Endothelial cell of umbilical vein (primary cell): ENCODE results near the gene POR. TPM values are rescaled to one million over a fixed set of nuclear protein-coding genes. Genes with fewer than 3 reads are reported as not detected.

Experiments used
- BruUV-seq: library from RNA; stranded (reverse); fragments of 400-500 nt; replicated peaks from 2 replicates; lab custom pipeline; 2021; lab: Mats Ljungman, UMichigan
- CTCF ChIA-PET: fragments of 300-600, 350-600 bp; sonication (Branson Sonifier 250); formaldehyde crosslinking; loops from one replicate; lab custom pipeline; 2021; ENCODE audit warnings: antibody characterized with exemption, inconsistent platforms; lab: Charles Lee
- POLR2A ChIA-PET: fragments of 300-600, 350-600 bp; sonication (Branson Sonifier 250); formaldehyde crosslinking; loops from one replicate; lab custom pipeline; 2021; ENCODE audit warnings: antibody characterized with exemption, inconsistent platforms; lab: Charles Lee
- DNase-seq: peaks from one replicate; pipeline ENCODE4 v3.0.0-alpha.2; 2011; ENCODE audit warnings: low read depth, low spot score
- FAIRE-seq: peaks from 2 replicates; lab custom pipeline; 2011; peaks lifted over from hg19 to GRCh38; lab: Jason Lieb, UNC
- H2AFZ ChIP-seq: 2 replicates; pipeline ENCODE4 v1.6.0; 2012; ENCODE audit warnings: low read depth, low read length, control low read depth, inconsistent platforms
- H3K27ac ChIP-seq: 2 replicates; pipeline ENCODE4 v1.5.1; 2011; ENCODE audit warnings: low read depth, mild to moderate bottlenecking, control low read depth, low read length, moderate library complexity; ENCODE audit not compliant: insufficient read depth
- H3K27me3 ChIP-seq, 2 experiments: 2 replicates each; pipeline versions ENCODE4 v1.6.0 to v1.6.1; 2011; ENCODE audit warnings: low read length in 2 of 2, mixed read lengths in 1 of 2; ENCODE audit not compliant: control insufficient read depth in 2 of 2, insufficient read depth in 2 of 2
- H3K36me3 ChIP-seq, 2 experiments: 2 replicates in 1 of 2; 3 replicates in 1 of 2; pipeline ENCODE4 v1.5.1; 2011; ENCODE audit warnings: low read length in 2 of 2, mild to moderate bottlenecking in 1 of 2, moderate library complexity in 1 of 2; ENCODE audit not compliant: control insufficient read depth in 2 of 2, insufficient read depth in 2 of 2; ENCODE audit errors: extremely low read depth in 1 of 2
- H3K4me1 ChIP-seq: 3 replicates; pipeline ENCODE4 v1.5.1; 2011; ENCODE audit warnings: mild to moderate bottlenecking, low read length; ENCODE audit not compliant: control insufficient read depth, insufficient read depth; ENCODE audit errors: extremely low read depth
- H3K4me2 ChIP-seq: 2 replicates; pipeline ENCODE4 v1.6.1; 2011; ENCODE audit warnings: low read length, control low read depth, mixed read lengths; ENCODE audit not compliant: insufficient read depth
- H3K4me3 ChIP-seq, 3 experiments: fragments of 200-600 bp in 1 of 3; sonication (generic), shearing (Covaris generic) in 1 of 3; replicated peaks in 1 of 3; 2 replicates each; pipeline ENCODE4 v1.5.1; 2011 to 2016; ENCODE audit warnings: control low read depth in 3 of 3, low read length in 3 of 3, mild to moderate bottlenecking in 2 of 3, inconsistent platforms in 1 of 3, low read depth in 1 of 3, moderate library complexity in 1 of 3; ENCODE audit not compliant: insufficient read depth in 1 of 3
- H3K79me2 ChIP-seq: 2 replicates; pipeline ENCODE4 v1.6.0; 2012; ENCODE audit warnings: low read length, inconsistent platforms; ENCODE audit not compliant: control insufficient read depth, insufficient read depth
- H3K9ac ChIP-seq: replicated peaks from 2 replicates; pipeline ENCODE3; 2011; ENCODE audit warnings: low read length, control low read depth; ENCODE audit not compliant: insufficient read depth; ENCODE audit errors: extremely low read depth
- H3K9me1 ChIP-seq: replicated peaks from 3 replicates; pipeline ENCODE4 v1.6.0; 2011; ENCODE audit warnings: mild to moderate bottlenecking, low read length; ENCODE audit not compliant: control insufficient read depth, insufficient read depth; ENCODE audit errors: extremely low read depth
- H3K9me3 ChIP-seq: replicated peaks from 2 replicates; pipeline ENCODE4 v1.5.1; 2012; ENCODE audit warnings: low read length, inconsistent platforms; ENCODE audit not compliant: control insufficient read depth, insufficient read depth
- H4K20me1 ChIP-seq: replicated peaks from 2 replicates; pipeline ENCODE3; 2011; ENCODE audit warnings: mild to moderate bottlenecking, low read length; ENCODE audit not compliant: control insufficient read depth, insufficient read depth; ENCODE audit errors: extremely low read depth
- CTCF ChIP-seq, 2 donors: IDR thresholded peaks; 1 replicate in 1 of 2; 2 replicates in 1 of 2; pipeline ENCODE4 v1.5.1; 2011; ENCODE audit warnings: low read length in 2 of 2, mild to moderate bottlenecking in 2 of 2, moderate library complexity in 2 of 2, control low read depth in 1 of 2, inconsistent platforms in 1 of 2, low read depth in 1 of 2; ENCODE audit not compliant: insufficient read depth in 1 of 2; ENCODE audit errors: extremely low read depth in 1 of 2
- EZH2 ChIP-seq: IDR thresholded peaks from 2 replicates; pipeline ENCODE4 v1.6.1; 2012; ENCODE audit warnings: borderline replicate concordance, low read depth, mild to moderate bottlenecking, moderate library complexity, low read length, inconsistent platforms; ENCODE audit not compliant: severe bottlenecking
- FOS ChIP-seq: IDR thresholded peaks from 2 replicates; pipeline ENCODE4 v1.6.1; 2011; ENCODE audit warnings: mild to moderate bottlenecking, low read length, moderate library complexity, borderline replicate concordance; ENCODE audit not compliant: insufficient read depth
- GATA2 ChIP-seq: IDR thresholded peaks from 2 replicates; pipeline ENCODE4 v1.7.0; 2011; ENCODE audit warnings: low read depth, mild to moderate bottlenecking, moderate library complexity, mixed read lengths, low read length; ENCODE audit not compliant: insufficient read length, insufficient read depth
- JUN ChIP-seq: IDR thresholded peaks from 2 replicates; pipeline ENCODE4 v1.6.1; 2011; ENCODE audit warnings: borderline replicate concordance, low read depth; ENCODE audit not compliant: insufficient read length, insufficient read depth
- MYC ChIP-seq: IDR thresholded peaks from one replicate; pipeline ENCODE4 v1.6.1; 2011; ENCODE audit warnings: mild to moderate bottlenecking, low read depth, low read length
- POLR2A ChIP-seq: IDR thresholded peaks from 2 replicates; pipeline ENCODE4 v1.6.1; 2012; ENCODE audit warnings: low read depth, mild to moderate bottlenecking, control low read depth, low read length
- POLR2AphosphoS5 ChIP-seq: IDR thresholded peaks from 2 replicates; pipeline ENCODE4 v1.6.1; 2012; ENCODE audit warnings: low read depth, mild to moderate bottlenecking, control low read depth, low read length, moderate library complexity; ENCODE audit not compliant: insufficient read depth
- dilution Hi-C: fragments of 300-500 bp; cut with MboI; formaldehyde crosslinking; loops from one replicate; pipeline ENCODE4 v1.15.0; 2019; ENCODE audit warnings: low sequenced_read_pairs; ENCODE audit not compliant: extremely low pct_ligation_motif_present
- intact Hi-C: fragments of 100-400 bp; cut with micrococcal nuclease; formaldehyde crosslinking; loops from one replicate; pipeline ENCODE4 v1.10.0; 2022
- polyA plus RNA-seq, 4 experiments: library from polyadenylated mRNA; depleted of rRNA in 3 of 4; stranded (reverse) in 3 of 4; unstranded in 1 of 4; fragments of >200 nt; gene quantifications; 2 replicates each; pipeline versions ENCODE4 v1.2.1 to v1.2.3, GENCODE V29; 2011 to 2012; ENCODE audit warnings: missing spikeins in 1 of 4
- total RNA-seq: library from RNA; stranded (reverse); gene quantifications from 2 replicates; pipeline ENCODE4 v1.2.3, GENCODE V29; 2021
- TF ChIP-seq, protein P1 (sequence below): IDR thresholded peaks from 2 replicates; pipeline ENCODE4 v1.6.1; 2011; ENCODE audit not compliant: insufficient read depth, insufficient read length

Gene POR
- total and polyA plus RNA-seq, 2 donors (not counting 3 experiments of a cell fraction or from before 2014, with no cell fraction given), result 59.5 to 73.6 TPM

DNA sequence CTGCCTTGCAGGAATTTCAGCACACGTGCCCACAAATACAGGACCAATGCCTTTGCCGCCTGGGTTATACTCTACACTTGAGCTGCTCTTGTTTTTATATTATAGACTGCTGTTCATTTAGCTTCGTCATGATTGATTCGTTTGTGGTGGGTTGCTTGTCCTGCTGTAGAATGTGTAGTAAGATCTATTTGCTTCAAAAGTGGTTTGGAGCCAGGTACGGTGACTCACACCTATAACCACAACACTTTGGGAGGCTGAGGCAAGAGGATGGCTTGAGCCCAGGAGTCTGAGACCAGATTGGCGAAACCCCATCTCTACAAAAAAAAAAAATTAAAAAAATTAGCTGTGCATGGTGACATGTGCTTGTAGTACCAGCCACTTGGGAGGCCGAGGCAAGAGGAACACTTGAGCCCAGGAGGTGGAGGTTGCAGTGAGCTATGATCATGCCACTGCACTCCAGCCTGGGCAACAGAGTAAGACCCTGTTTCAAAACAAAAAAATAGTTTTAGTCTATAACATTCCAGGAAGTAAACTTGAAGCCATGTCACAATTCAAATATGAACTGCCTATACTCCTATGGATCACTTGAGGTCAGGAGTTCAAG, 45.1 kb upstream of the POR start:
- ChIA-PET CTCF (interaction anchor here (0.6 to 5.9 kb wide), 3 partner anchors 29 to 150 kb away, joined by 3 to 41 read pairs (median 3); no protein-coding TSS in a partner anchor), POLR2A (no interaction called here)
- Histone ChIP-seq H3K27me3 (no peaks in the 10 kb centered on the region), H3K4me1 (peaks cover 6% of the 10 kb centered on the region), H4K20me1 (no peaks in the 10 kb centered on the region), H2AFZ (no peak overlapping the region), H3K9ac (no peak overlapping the region), H3K9me3 (no peaks in the 10 kb centered on the region), H3K27ac (no peak overlapping the region), H3K9me1 (no peaks in the 10 kb centered on the region), H3K79me2 (no peaks in the 10 kb centered on the region), H3K4me2 (no peak overlapping the region), H3K4me3 (no peak overlapping the region), H3K36me3 (no peaks in the 10 kb centered on the region)
- intact Hi-C loops (no loop called here), dilution Hi-C loops (no loop called here)
- DNase-seq (no peak), FAIRE-seq (no peak)
- no TSS peak for BruUV-seq
- TF ChIP-seq GATA2 (no peak), JUN (no peak), EZH2 (no peak), FOS (no peak), MYC (no peak), POLR2A (no peak)
- TF ChIP-seq, protein P1, sequence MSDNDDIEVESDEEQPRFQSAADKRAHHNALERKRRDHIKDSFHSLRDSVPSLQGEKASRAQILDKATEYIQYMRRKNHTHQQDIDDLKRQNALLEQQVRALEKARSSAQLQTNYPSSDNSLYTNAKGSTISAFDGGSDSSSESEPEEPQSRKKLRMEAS, result no peak

DNA sequence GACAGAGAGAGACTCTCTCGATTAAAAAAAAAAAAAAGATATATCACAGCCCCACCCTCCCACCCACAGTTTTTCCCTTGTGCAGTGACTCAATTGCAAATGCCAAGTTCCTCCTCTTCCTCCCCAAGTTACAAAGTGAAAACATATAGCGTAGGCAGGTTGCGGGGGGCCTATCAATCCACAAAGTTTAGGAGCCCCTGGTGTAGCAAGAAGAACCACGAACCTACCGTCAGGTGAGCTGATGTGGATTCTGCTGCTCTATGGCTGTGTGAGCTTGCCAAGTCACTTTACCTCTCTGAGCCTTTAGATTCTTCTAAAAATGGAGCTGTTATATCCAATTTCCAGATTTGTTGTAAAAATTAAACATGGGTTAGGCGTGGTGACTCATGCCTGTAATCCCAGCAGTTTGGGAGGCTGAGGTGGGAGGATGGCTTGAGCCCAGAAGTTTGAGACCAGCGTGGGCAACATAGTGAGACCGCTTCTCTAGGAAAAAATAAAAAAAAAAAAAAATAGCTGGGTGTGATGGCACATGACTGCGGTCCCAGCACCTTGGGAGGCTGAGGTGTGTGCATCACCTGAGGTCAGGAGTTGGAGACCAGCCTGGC, 44.3 kb upstream of the POR start:
- Histone ChIP-seq H3K4me2 (no peak overlapping the region), H3K4me1 (peaks cover 6% of the 10 kb centered on the region), H3K27ac (no peak overlapping the region), H3K27me3 (no peaks in the 10 kb centered on the region), H3K79me2 (no peaks in the 10 kb centered on the region), H4K20me1 (no peaks in the 10 kb centered on the region), H3K4me3 (no peak overlapping the region), H3K9me3 (no peaks in the 10 kb centered on the region), H3K9ac (no peak overlapping the region), H3K9me1 (no peaks in the 10 kb centered on the region), H2AFZ (no peak overlapping the region), H3K36me3 (no peaks in the 10 kb centered on the region)
- ChIA-PET POLR2A (no interaction called here), CTCF (interaction anchor here (0.6 to 5.9 kb wide), 2 partner anchors 28 to 149 kb away, joined by 3 to 41 read pairs; no protein-coding TSS in a partner anchor)
- no peak for DNase-seq
- TF ChIP-seq MYC (no peak), POLR2A (no peak), GATA2 (no peak), CTCF (IDR thresholded peaks at IDR 0.05; ENCODE audit: extremely low read depth in 1 of 2, insufficient read depth in 1 of 2, low read depth in 1 of 2, low read length in 2 of 2) (no peak), POLR2AphosphoS5 (no peak), FOS (no peak)
- TF ChIP-seq, protein P1, result no peak
- BruUV-seq, result no TSS peak
- intact Hi-C loops, result no loop called here
- dilution Hi-C loops, result no loop called here
- no peak for FAIRE-seq
